ENCODE results near the gene CYB5A.

The CYB5A gene

GRCh38 chr18:74241970-74242369 is 49.8 kb downstream of the CYB5A start:
- no peak for FAIRE-seq

GRCh38 chr18:74241426-74241825 is 50.3 kb downstream of the CYB5A start:
- no peak for FAIRE-seq

DNA sequence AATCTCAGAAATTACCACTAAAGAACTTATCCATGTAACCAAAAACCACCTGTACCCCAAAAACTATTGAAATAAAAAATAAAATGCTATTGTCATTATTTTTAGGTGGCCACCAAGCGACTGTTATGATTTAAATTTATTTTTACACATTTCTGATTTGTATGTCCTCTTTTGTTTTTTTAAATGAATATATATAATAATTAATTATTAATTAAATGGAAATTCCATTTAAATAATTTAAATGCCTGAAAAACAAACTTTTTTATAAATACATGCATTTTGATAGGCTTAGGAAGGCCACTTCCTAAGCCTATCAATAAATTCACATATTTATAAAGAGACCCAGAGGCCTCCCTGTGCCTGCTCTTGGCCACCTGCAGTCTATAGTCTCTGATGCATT is 52.2 kb downstream of the CYB5A start:
- FAIRE-seq: no peak

DNA sequence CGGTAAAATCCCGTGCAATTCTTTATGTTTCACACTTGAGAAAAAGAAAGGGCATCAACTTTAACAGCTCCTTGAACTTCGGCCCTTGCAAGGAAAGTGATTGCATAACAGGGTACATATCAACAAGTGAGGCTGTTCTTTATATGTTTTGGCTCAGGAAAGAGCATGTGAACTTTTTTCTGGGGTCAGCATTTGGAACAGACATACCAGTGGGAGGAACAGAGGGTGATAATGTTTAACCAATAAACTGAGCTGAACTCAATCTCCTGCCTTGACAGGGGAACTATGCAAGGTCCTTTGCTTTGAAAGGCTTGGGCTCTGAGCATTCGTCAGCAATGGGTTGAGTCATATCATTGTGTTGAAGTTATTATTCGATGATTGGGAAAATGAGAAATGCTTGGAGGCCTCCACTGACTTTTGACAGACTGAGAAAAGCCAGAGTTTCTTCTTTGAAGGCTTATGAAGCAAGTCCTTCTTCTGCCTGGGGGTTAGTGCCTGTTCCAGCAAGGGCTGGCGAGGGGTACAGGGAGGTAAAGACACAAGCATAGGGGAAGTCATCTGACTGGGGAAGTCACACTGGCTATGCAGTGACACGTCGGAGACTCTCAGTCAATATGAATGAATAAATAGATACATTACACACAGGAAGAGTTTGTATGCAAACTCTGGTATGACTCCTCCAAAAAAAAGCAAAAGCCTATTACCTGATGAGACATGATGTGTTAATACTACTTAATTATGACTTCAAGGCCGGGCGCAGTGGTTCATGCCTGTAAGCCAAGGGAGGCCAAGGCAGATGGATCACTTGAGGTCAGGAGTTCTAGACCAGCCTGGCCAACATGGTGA is 57.2 kb downstream of the CYB5A start:
- FAIRE-seq: peak; percentile 86

GRCh38 chr18:74233933-74234325 is 57.8 kb downstream of the CYB5A start:
- FAIRE-seq: no peak

GRCh38 chr18:74230922-74231714 is 60.6 kb downstream of the CYB5A start:
- FAIRE-seq: no peak

DNA sequence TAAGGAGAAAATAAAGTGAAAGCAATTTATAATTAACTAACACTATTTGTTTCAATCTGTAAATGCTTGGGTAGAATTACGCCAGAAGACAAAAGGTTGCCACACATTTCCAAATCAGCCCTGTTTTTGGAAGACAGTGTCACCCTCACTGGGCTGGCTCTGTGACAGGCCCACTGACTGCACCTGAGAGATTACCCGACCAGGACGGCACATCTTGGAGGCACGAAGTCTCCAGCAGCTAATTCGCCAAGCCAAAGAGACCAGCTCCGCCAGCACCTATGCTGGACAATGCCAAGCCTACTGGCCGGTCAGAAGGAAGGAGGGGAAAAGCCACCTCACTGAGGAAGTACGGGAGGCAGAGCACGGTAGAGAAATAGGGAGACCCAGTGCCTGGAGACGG is 61.9 kb downstream of the CYB5A start:
- FAIRE-seq: no peak

DNA sequence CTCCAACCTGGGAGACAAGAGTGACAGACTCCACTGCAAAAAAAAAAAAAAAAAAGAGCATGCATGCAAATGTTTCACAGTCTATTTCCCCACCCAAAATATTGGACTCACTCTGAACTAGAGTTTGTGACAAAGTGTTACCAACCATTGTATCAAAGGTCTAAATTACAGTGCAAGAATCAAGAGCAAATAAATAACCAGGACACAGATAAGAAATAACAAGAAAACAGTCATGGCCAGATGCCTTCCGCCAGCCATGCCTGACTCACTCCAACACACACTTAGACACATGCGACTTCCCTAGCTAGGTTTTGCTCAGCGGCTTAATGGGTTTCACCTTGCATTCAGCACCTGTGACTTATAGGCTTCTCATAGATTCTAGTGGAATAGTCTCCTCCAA is 62.8 kb downstream of the CYB5A start:
- no peak for FAIRE-seq

DNA sequence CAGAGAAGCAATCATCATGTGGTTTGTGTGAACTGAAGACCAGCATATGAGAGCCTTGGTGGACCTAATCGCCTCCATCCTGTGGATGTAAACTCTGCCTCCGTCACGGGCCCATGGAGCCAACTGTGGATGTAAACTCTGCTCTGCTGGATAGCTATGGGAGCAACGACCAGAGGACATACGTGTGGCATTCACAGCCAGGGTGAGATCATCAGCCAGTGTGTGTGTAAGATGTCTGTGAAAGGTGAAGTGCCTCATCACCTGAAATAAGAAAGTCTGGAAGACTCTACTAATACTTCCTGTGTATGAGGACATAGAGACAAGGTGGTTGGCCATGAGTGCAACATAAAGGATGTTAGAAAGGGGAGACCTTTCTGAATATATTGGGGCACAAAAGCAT is 63.5 kb downstream of the CYB5A start:
- no peak for FAIRE-seq

DNA sequence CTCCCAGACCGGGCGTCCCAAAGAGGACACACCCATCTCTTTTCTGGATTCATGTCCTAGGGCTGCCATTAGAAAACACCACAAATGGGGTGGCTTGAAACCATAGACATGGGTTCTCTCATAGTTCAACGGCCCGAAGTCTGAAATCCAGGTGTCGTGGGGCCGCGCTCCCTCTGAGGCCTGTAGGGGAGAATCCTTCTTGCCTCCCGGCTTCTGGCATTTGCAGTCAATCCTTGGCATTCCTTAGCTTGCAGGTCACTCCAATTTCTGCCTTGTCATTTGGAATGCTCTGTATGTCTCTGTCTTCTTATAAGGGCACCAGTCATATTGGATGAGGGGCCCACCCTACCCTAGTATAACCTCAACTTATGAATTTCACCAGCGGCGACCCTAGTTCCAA is 65.1 kb downstream of the CYB5A start:
- FAIRE-seq: no peak

DNA sequence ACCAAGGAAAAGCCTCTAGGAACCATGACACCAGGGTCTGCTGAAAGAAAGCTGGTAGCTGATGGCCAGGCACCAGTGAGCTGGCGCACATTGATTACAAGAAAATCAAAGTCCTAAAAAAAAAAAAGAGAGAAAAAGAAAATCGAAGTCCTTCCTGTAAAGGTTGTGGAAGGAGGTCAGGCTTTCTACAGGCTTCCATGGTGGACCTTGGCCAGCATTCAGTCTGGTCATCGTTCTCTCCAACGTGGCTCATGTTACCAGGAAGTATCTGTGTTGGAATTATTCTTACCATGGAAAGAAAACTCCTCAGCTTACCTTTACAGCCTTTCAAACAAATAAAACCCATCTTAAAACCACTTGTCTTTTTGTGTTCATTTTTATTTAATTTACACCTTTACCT is 65.6 kb downstream of the CYB5A start:
- FAIRE-seq: no peak

DNA sequence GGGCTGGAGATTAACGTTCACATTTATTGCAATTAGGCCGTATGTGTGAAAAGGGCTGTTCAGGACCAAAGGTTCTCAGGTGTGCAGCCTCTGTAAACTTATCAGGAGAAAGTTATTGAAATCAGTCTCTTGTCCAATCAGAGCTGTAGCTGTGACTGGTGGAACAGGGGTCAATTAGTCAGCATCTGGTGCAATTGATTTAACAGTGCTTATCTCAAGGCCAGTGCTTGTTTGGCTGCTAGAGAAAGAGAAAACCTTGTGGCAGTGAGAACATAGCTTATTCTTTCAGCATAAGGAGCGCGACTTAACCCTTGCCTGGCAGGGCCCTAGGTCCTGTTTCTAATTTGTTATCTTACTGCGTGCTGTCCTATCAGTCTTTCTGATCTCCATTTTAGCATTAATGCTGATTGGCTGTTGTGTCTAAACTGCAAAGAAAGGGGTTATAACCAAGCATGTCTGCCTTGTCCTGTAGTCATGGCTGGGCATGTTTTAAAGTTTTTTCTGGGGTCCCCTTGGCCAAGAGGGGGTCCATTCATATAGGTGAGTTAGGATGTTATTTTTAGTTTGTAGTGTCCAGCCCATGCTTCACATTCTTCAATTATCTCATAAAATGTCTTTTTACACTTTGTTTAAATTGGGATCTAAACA is 66.4 kb downstream of the CYB5A start:
- no peak for FAIRE-seq

DNA sequence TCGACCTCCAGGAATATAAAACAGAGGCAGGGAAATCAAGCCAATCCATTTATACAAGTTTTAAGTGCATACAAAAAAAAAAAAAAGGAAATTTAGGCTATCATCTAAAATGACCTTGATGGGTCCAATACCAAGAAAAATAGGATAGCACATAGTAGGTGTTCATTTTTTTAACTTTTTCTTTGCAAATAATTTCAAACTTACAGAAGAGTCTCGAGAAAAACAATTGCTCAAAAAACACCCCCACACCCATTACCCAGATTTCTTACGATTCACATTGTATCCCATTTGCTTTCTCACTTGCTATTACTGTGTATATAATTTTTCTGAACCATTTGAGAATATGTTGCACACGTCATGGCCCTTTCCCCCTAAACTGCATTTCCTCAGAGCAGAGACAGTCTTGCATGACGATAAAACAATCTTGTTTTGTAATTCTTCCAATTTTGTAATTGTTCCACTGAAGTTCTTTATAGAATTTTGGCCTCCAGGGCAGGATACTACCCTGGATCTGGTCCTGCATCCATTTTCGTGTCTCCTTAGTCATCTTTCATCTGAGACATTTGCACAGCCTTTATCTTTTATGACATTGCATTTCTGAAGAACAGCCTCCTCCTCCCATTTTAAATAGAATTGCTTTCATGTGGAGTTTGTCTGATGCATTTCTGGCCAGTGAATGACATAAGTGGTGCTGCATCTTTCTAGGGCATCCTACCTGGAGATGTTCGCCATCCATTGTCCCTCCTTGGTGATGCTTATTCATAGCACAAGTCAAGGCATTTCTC is 68.9 kb downstream of the CYB5A start:
- no peak for FAIRE-seq

GRCh38 chr18:74221081-74221480 is 70.7 kb downstream of the CYB5A start:
- FAIRE-seq: no peak

DNA sequence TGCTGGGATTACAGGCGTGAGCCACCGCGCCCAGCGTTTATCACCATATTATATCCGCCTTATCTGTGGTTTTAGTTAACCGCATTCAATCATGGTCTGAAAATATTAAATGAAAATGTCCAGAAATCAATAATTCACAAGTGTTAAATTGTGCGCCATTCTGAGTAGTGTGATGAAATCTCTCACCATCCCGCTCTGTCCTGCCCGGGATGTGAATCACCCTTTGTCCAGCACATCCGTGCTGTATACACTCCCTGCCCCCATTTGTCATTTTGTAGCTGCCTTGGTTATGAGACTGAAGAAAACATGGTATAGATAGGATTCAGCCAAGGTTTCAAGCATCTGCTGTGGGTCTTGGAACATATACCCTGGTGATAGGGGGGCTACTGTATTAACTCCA is 72.7 kb downstream of the CYB5A start:
- FAIRE-seq: no peak

- FAIRE-seq: no peak
These were observed 74.2 kb downstream of the CYB5A start for GRCh38 chr18:74217476-74218143.

- FAIRE-seq: no peak
These were observed 75.1 kb downstream of the CYB5A start for GRCh38 chr18:74216661-74217110.

GRCh38 chr18:74215863-74216262 is 75.9 kb downstream of the CYB5A start:
- FAIRE-seq: no peak

- FAIRE-seq: no peak
These were observed 78.3 kb downstream of the CYB5A start for GRCh38 chr18:74213429-74213828.

GRCh38 chr18:74204526-74205152 is 87.1 kb downstream of the CYB5A start:
- FAIRE-seq: no peak

DNA sequence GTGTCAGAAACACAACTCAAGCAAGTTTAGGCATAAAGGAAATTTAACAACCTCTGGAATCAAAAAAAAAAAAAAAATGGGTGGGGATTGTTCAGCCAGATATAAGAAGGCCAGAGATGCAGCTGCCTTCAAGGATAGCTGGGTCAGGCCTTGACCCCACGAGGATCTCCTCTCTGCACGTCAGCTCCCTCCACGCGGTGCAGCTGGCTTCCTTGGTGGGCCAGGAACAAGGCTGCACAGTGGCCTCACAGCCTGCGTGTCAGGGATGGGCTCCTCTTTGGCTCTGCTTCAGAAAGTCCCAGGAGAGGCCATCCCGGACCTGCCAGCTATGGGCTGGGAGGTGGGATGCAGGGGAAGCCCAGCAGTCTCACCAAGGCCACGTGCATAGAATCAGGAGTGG is 88.0 kb downstream of the CYB5A start:
- no peak for FAIRE-seq

All from colon (tissue), 2 donors.